CD14-positive monocyte (primary cell): ENCODE measurements around the gene GSTM2. TPM values are rescaled to one million over a fixed set of nuclear protein-coding genes. Genes with fewer than 3 reads are reported as not detected.

Source experiments
- DNase-seq, 3 donors: peaks; one replicate each; pipeline ENCODE4 v3.0.0-alpha.2; 2011 to 2022
- H2AFZ ChIP-seq: 2 replicates; pipeline ENCODE4 v1.6.0; 2012; ENCODE audit warnings: mild to moderate bottlenecking, low read depth, low read length, inconsistent platforms; ENCODE audit not compliant: insufficient read depth, poor library complexity, severe bottlenecking
- H3K27ac ChIP-seq, 2 donors: 1 replicate in 1 of 2; 2 replicates in 1 of 2; pipeline ENCODE4 v1.5.1; 2012 to 2013; ENCODE audit warnings: low read length in 2 of 2, control low read depth in 1 of 2, inconsistent platforms in 1 of 2, low read depth in 1 of 2, mild to moderate bottlenecking in 1 of 2
- H3K27me3 ChIP-seq, 2 donors: one replicate each; pipeline versions ENCODE4 v1.6.0 to v1.6.1; 2011 to 2013; ENCODE audit warnings: low read length in 2 of 2; ENCODE audit not compliant: control insufficient read depth in 2 of 2, insufficient read depth in 2 of 2
- H3K36me3 ChIP-seq, 2 donors: replicated peaks in 1 of 2; 1 replicate in 1 of 2; 2 replicates in 1 of 2; pipeline versions ENCODE4 v1.5.1 to v1.6.1; 2012 to 2013; ENCODE audit warnings: low read length in 2 of 2, control low read depth in 1 of 2, inconsistent platforms in 1 of 2, mild to moderate bottlenecking in 1 of 2; ENCODE audit not compliant: insufficient read depth in 2 of 2, control insufficient read depth in 1 of 2
- H3K4me1 ChIP-seq, 2 donors: 1 replicate in 1 of 2; 2 replicates in 1 of 2; pipeline versions ENCODE4 v1.5.1 to v1.6.1; 2012 to 2013; ENCODE audit warnings: low read length in 2 of 2, control low read depth in 1 of 2, inconsistent platforms in 1 of 2, mild to moderate bottlenecking in 1 of 2, moderate library complexity in 1 of 2; ENCODE audit not compliant: insufficient read depth in 2 of 2, control insufficient read depth in 1 of 2
- H3K4me2 ChIP-seq: replicated peaks from 2 replicates; pipeline ENCODE3; 2012; ENCODE audit warnings: low read length, moderate library complexity, mild to moderate bottlenecking; ENCODE audit not compliant: poor library complexity, severe bottlenecking; ENCODE audit errors: extremely low read depth
- H3K4me3 ChIP-seq, 3 experiments: fragments of 200-600 bp in 1 of 3; sonication (generic) in 1 of 3; replicated peaks in 1 of 3; 1 replicate in 2 of 3; 2 replicates in 1 of 3; pipeline ENCODE4 v1.5.1; 2011 to 2013; ENCODE audit warnings: low read length in 3 of 3, mild to moderate bottlenecking in 3 of 3, control low read depth in 2 of 3, low read depth in 2 of 3, inconsistent platforms in 1 of 3, moderate library complexity in 1 of 3
- H3K79me2 ChIP-seq: 2 replicates; pipeline ENCODE4 v1.6.0; 2012; ENCODE audit warnings: mild to moderate bottlenecking, control low read depth, inconsistent platforms, low read length, moderate library complexity; ENCODE audit not compliant: insufficient read depth
- H3K9ac ChIP-seq: 2 replicates; pipeline ENCODE4 v1.6.0; 2017; ENCODE audit warnings: low read length, mild to moderate bottlenecking; ENCODE audit not compliant: insufficient read depth, poor library complexity, severe bottlenecking
- H3K9me3 ChIP-seq, 2 donors: replicated peaks in 1 of 2; 1 replicate in 1 of 2; 2 replicates in 1 of 2; pipeline versions ENCODE4 v1.5.1 to v1.6.1; 2012 to 2013; ENCODE audit warnings: low read length in 2 of 2, control low read depth in 1 of 2; ENCODE audit not compliant: control insufficient read depth in 1 of 2, insufficient read depth in 1 of 2
- H4K20me1 ChIP-seq: 2 replicates; pipeline ENCODE4 v1.6.0; 2012; ENCODE audit warnings: mild to moderate bottlenecking, low read length, control low read depth, moderate library complexity; ENCODE audit not compliant: insufficient read depth
- H3K27ac Mint-ChIP-seq, 7 donors: one replicate each; pipeline ENCODE4 v1.8.0; 2020; ENCODE audit warnings: mild to moderate bottlenecking in 7 of 7, mixed read lengths in 7 of 7, moderate library complexity in 6 of 7, inconsistent platforms in 2 of 7
- H3K27me3 Mint-ChIP-seq, 3 donors: one replicate each; pipeline ENCODE4 v1.8.0; 2021 to 2022; ENCODE audit warnings: low read depth in 3 of 3, mild to moderate bottlenecking in 3 of 3, mixed read lengths in 3 of 3, moderate library complexity in 3 of 3, inconsistent platforms in 1 of 3
- H3K36me3 Mint-ChIP-seq, 2 donors: one replicate each; pipeline ENCODE4 v1.8.0; 2020; ENCODE audit warnings: mixed read lengths in 2 of 2, inconsistent platforms in 1 of 2, mild to moderate bottlenecking in 1 of 2
- H3K4me1 Mint-ChIP-seq: one replicate; pipeline ENCODE4 v1.8.0; 2020; ENCODE audit warnings: mild to moderate bottlenecking, mixed read lengths
- H3K4me3 Mint-ChIP-seq, 2 donors: one replicate each; pipeline ENCODE4 v1.8.0; 2020; ENCODE audit warnings: mild to moderate bottlenecking in 2 of 2, mixed read lengths in 2 of 2, moderate library complexity in 1 of 2
- H3K9me3 Mint-ChIP-seq, 7 donors: one replicate each; pipeline ENCODE4 v1.8.0; 2020 to 2022; ENCODE audit warnings: mixed read lengths in 7 of 7, mild to moderate bottlenecking in 6 of 7, moderate library complexity in 6 of 7, inconsistent platforms in 2 of 7
- CTCF ChIP-seq: fragments of 200-600 bp; IDR thresholded peaks from one replicate; pipeline ENCODE4 v1.8.0; 2022; ENCODE audit warnings: antibody characterized with exemption, mild to moderate bottlenecking
- WGBS: methylation state at CpG from one replicate; pipeline ENCODE4 v1.1.5; 2013; ENCODE audit warnings: missing lambda C conversion rate; ENCODE audit not compliant: insufficient coverage; 5-methylcytosine and 5-hydroxymethylcytosine counted together
- intact Hi-C, 2 donors: fragments of 100-400 bp; cut with micrococcal nuclease; formaldehyde crosslinking; loops; one replicate each; pipeline versions ENCODE4 v1.15.0 to v1.15.1; 2023
- polyA plus RNA-seq, 3 donors: library from polyadenylated mRNA; depleted of rRNA in 1 of 3; unstranded in 2 of 3; stranded (reverse) in 1 of 3; fragments of 300-500 nt in 2 of 3; fragments of >200 nt in 1 of 3; fragmentation: Illumina TruSeq in 2 of 3; gene quantifications; 1 replicate in 2 of 3; 2 replicates in 1 of 3; pipeline ENCODE4 v1.2.3, GENCODE V29; 2012 to 2021

Gene GSTM2
- polyA plus RNA-seq, 3 donors: 1.5 to 12.0 (median 6.3) TPM

- H3K9me3 ChIP-seq: no peaks in the 10 kb centered on the region
- Mint-ChIP-seq H3K36me3 (peaks cover 41 to 58% of the 10 kb centered on the region in 2 donors), H3K27me3 (peaks cover 0 to 3% (median 2%) of the 10 kb centered on the region in 3 donors), H3K4me1 (peaks cover 46% of the 10 kb centered on the region), H3K4me3 (peak overlapping the region; percentile 92 to 97), H3K27ac (peak overlapping the region; percentile 45 to 100 (median 89)), H3K9me3 (peaks cover 0 to 2% (median 0%) of the 10 kb centered on the region in 7 donors)
- H3K4me1 ChIP-seq: peaks cover 44 to 49% of the 10 kb centered on the region in 2 donors
- peak overlapping the region in 2 of 3 experiments; percentile 13 to 96 for H3K4me3 ChIP-seq
- peaks cover 33 to 37% of the 10 kb centered on the region in 2 donors for H3K36me3 ChIP-seq
- H3K27me3 ChIP-seq: no peaks in the 10 kb centered on the region
- H3K27ac ChIP-seq: peak overlapping the region; percentile 30 to 41
- intact Hi-C loops: loop anchor here in 1 of 2 donors (5.0 kb wide), 1 partner anchor 76 kb away; the partner anchor contains the start of gene GNAI3
- peak overlapping the region; percentile 97 for H3K4me2 ChIP-seq
- no peak for TF ChIP-seq CTCF
- H3K9ac ChIP-seq: peak overlapping the region; percentile 51
- WGBS: 20% methylated on average over 7 of the region's 11 CpGs
- H3K79me2 ChIP-seq: peaks cover 59% of the 10 kb centered on the region
- DNase-seq: peak in 1 of 3 donors; percentile 7
- peaks cover 79% of the 10 kb centered on the region for H4K20me1 ChIP-seq
- H2AFZ ChIP-seq: no peak overlapping the region
Observed at GRCh38 chr1:109623601-109624161, 44.2 kb upstream of the GSTM2 start.

- Mint-ChIP-seq H3K4me1 (peaks cover 40% of the 10 kb centered on the region), H3K9me3 (peaks cover 0 to 2% (median 0%) of the 10 kb centered on the region in 7 donors), H3K4me3 (peak overlapping the region; percentile 92 to 97), H3K27me3 (peaks cover 0 to 3% (median 2%) of the 10 kb centered on the region in 3 donors), H3K36me3 (peaks cover 48 to 65% of the 10 kb centered on the region in 2 donors), H3K27ac (peak overlapping the region; percentile 49 to 99 (median 70))
- intact Hi-C loops: loop anchor here in 1 of 2 donors (5.0 kb wide), 1 partner anchor 77 kb away; the partner anchor contains the start of gene GNAI3
- H2AFZ ChIP-seq: no peak overlapping the region
- H3K36me3 ChIP-seq: peaks cover 41 to 44% of the 10 kb centered on the region in 2 donors
- peaks cover 36 to 41% of the 10 kb centered on the region in 2 donors for H3K4me1 ChIP-seq
- H4K20me1 ChIP-seq: peaks cover 86% of the 10 kb centered on the region
- peaks cover 59% of the 10 kb centered on the region for H3K79me2 ChIP-seq
- H3K9ac ChIP-seq: peak overlapping the region; percentile 51
- peak in 1 of 3 donors; percentile 13 for DNase-seq
- H3K4me2 ChIP-seq: peak overlapping the region; percentile 97
- TF ChIP-seq CTCF: no peak
- H3K9me3 ChIP-seq: no peaks in the 10 kb centered on the region
- WGBS: 43% methylated on average over 13 of the region's 17 CpGs
- H3K27me3 ChIP-seq: no peaks in the 10 kb centered on the region
- peak overlapping the region in 2 of 3 experiments; percentile 13 to 96 for H3K4me3 ChIP-seq
- peak overlapping the region; percentile 30 to 41 for H3K27ac ChIP-seq
Observed at GRCh38 chr1:109624201-109625010, 43.5 kb upstream of the GSTM2 start.
